Coronary artery (tissue), 2 donors: ENCODE results near the gene ANKFN1.

Experiments used
- DNase-seq: peaks from one replicate; pipeline ENCODE4 v3.0.0-alpha.2; 2017; ENCODE audit warnings: low spot score
- H3K27ac ChIP-seq, 2 donors: fragments of 200-600 bp; sonication (generic); one replicate each; pipeline ENCODE4 v1.5.1; 2016 to 2019
- H3K4me3 ChIP-seq: fragments of 200-600 bp; sonication (generic); 2 replicates; pipeline ENCODE4 v1.5.1; 2016; ENCODE audit warnings: mild to moderate bottlenecking, moderate library complexity
- CTCF ChIP-seq: fragments of 200-600 bp; sonication (generic); IDR thresholded peaks from one replicate; pipeline ENCODE4 v1.5.1; 2019; ENCODE audit warnings: antibody characterized with exemption

Gene ANKFN1

GRCh38 chr17:56114469-56114868 lies 38.8 kb upstream of the ANKFN1 start:
- Histone ChIP-seq H3K4me3 (no peak overlapping the region), H3K27ac (no peak overlapping the region)
- no peak for TF ChIP-seq CTCF
- no peak for DNase-seq

- no peak for TF ChIP-seq CTCF
- Histone ChIP-seq H3K4me3 (no peak overlapping the region), H3K27ac (no peak overlapping the region)
- DNase-seq = no peak
Observed at GRCh38 chr17:56119191-56119590, 34.1 kb upstream of the ANKFN1 start.

- no peak overlapping the region for H3K27ac ChIP-seq
- H3K4me3 ChIP-seq = no peak overlapping the region
- TF ChIP-seq CTCF = no peak
- DNase-seq = no peak
Observed at GRCh38 chr17:56119936-56120335, 33.3 kb upstream of the ANKFN1 start.

- no peak for DNase-seq
- H3K4me3 ChIP-seq = no peak overlapping the region
- no peak for TF ChIP-seq CTCF
- no peak overlapping the region for H3K27ac ChIP-seq
Observed at GRCh38 chr17:56121191-56122051, 31.9 kb upstream of the ANKFN1 start.

GRCh38 chr17:56125830-56126819 lies 27.1 kb upstream of the ANKFN1 start:
- H3K27ac ChIP-seq = no peak overlapping the region
- no peak for TF ChIP-seq CTCF
- DNase-seq = no peak
- H3K4me3 ChIP-seq = no peak overlapping the region

GRCh38 chr17:56130026-56130425 lies 23.2 kb upstream of the ANKFN1 start:
- Histone ChIP-seq H3K27ac (no peak overlapping the region), H3K4me3 (no peak overlapping the region)
- no peak for DNase-seq
- TF ChIP-seq CTCF = no peak
